ENCODE results near the gene SPTBN1.

SPTBN1 gene

DNA sequence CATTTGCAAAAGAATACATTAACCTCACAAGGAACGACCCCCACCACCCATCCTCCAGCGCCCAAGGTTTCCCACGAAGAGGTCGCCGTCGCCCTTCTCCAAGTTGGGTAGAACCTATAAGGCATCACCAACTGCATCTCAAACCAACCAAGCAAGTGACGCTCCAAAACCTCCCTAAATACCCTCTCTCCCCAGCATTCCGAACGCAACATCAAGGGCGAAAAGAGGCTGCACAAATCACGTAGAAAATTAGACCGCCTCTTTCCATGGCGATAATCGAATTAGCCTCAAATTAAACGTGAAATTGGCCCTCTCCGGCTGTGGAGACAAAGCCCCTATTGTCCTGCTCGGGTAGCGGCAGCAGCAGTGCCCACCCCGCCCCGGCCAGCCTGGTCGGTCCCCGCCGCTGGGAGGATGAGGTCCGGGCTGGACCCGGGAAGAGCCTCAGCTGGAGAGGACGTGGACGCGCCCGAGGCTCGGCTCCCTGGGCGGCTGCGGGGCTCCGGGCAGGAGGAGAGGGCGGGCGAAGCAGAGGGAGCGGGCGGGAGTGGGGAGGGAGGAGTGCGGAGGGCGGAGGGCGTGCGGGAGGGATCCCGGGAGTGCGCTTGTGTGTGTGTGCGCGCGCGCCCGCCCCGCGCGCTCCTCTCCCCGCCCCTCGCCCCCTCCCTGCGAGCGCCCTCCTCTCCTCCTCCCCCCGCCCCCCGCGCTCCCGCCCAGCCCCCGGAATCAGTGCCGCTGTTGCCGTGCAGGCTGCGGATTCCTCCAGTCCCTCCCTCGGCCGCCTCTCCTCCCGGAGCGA, at the start of gene SPTBN1:
TSS of gene SPTBN1 (plus strand) at position 765 of the 799 bp plus-strand sequence. CDS start 70,092 bp downstream, outside the sequence.
- peak; percentile 71 for DNase-seq (ENCODE audit: insufficient read length, low spot score)
- no peak for FAIRE-seq
- peak; percentile 91 for TF ChIP-seq POLR2A (IDR thresholded peaks at IDR 0.05; ENCODE audit: low read depth, low read length)

DNA sequence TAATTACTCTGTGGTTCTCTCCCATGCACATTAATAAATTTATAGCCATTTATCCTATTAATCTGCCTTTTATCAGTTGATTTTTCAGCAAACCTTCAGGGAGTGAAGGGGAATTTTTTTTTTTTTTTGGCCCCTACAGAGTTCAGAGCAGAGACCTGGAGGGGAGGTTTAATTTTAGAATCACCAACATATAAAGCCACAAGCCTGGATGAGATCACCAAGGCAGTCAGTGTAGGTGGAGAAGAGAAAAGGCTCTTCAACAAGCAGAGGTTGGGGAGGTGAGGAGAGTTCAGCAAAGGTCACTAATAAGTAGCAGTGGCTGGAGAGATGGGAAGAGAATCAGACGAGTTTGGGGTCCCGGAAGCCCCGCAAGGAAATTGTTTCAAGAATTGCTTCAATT, 48.4 kb upstream of the SPTBN1 start:
- FAIRE-seq: no peak
- TF ChIP-seq POLR2A (IDR thresholded peaks at IDR 0.05; ENCODE audit: low read depth, low read length): no peak
- DNase-seq (ENCODE audit: insufficient read length, low spot score): no peak

DNA sequence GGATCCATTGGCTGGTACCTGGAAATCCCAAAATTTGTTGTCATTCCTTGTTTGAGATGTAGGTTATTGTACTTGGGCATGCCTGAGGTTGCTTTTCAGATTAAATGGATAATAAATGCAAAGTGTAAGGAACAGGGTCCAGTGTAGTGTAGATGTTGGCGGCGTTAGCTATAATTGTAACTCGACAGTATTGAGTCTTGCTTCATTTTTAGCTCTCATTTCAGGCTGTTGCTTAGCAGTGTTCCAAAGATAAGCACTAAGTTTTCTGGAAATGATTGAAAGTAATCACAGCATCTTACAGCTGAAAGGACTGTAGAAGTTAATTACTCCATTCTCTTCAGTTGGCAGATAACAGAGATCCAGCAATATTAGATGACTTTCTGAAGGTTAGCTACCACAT, 47.8 kb upstream of the SPTBN1 start:
- DNase-seq (ENCODE audit: insufficient read length, low spot score): no peak
- no peak for FAIRE-seq

DNA sequence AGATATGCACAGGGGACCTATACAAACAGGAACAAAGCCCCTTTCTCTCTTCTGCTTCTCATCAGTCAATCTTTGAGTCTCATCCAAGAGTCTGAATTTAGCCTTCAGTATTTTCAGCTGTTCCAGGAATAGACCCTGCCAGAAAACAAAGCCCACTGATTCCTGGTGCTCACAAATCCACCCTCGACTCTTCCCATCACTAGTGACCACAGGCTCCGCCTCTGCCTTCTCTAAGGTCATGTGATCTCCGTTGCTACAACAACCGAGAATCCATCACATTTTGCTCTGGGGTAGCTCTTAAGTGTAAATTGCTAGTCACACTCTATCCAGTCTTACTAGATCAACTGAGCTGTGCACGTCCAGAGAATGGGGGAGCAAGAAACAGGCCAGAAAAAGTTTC, 46.4 kb upstream of the SPTBN1 start:
- DNase-seq (ENCODE audit: insufficient read length, low spot score) (no peak), FAIRE-seq (no peak)
- TF ChIP-seq POLR2A (IDR thresholded peaks at IDR 0.05; ENCODE audit: low read depth, low read length): no peak

More for the DNA sequence above, 47.8 kb upstream of the SPTBN1 start:
- no peak for TF ChIP-seq POLR2A (IDR thresholded peaks at IDR 0.05; ENCODE audit: low read depth, low read length)

DNA sequence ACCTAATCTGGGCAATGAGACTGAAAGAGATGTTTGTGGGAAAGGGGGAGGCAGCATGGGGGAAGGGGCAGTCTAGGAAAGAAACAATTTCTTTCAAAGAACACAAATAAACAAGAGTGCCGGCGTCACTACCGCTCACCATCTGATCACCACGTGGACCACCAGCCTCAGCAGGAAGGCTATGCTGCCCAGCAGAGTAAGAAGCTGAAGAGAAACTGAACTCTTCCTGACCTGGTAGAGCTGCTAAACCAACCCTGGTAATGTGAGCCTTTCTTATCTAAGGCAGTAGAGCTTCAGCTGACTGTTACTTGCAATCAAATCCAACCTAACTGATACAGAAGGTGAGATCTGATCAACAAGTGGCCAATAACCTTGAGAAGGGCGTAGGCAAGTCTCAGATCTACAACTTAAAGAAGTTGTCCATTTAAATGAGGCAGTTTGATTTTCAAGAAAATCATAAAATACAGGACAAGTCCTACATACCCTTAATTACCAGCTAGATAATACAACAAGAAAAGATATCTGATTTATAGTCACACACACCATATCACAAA, 44.2 kb upstream of the SPTBN1 start:
- FAIRE-seq (no peak), DNase-seq (ENCODE audit: insufficient read length, low spot score) (no peak)
- no peak for TF ChIP-seq POLR2A (IDR thresholded peaks at IDR 0.05; ENCODE audit: low read depth, low read length)

DNA sequence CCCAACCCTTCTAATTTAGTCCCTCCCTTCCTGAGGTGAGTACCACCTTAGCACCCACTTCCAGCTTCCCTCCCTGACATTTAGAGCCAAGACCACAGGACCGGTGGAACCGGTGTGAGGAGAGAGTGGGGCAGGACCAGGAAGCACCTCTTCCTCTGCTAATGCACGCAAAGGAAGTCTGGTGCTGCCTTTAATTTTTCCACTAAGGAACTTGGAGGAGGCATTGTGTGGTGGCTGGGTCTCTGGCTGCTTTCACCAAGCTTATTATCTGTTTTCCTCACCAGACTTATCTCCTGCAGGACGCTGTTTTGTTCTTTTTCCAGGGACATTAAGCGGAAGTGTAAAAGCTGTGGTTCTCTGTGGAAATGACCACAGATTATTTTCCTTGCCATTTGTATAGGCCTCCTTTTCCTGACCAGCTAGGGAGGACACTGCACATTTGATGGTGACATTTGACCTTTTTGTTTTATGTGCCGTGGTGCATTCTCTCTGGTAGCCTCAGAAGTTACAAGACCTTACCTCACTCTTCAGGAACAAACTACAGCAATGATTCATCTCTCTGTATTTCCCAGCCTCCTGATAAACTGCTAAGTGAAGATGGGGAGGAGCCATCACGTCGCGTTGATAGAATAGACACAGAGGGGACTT, 39.8 kb upstream of the SPTBN1 start:
- DNase-seq (ENCODE audit: insufficient read length, low spot score) (no peak), FAIRE-seq (peak; percentile 64)
- no peak for TF ChIP-seq POLR2A (IDR thresholded peaks at IDR 0.05; ENCODE audit: low read depth, low read length)

DNA sequence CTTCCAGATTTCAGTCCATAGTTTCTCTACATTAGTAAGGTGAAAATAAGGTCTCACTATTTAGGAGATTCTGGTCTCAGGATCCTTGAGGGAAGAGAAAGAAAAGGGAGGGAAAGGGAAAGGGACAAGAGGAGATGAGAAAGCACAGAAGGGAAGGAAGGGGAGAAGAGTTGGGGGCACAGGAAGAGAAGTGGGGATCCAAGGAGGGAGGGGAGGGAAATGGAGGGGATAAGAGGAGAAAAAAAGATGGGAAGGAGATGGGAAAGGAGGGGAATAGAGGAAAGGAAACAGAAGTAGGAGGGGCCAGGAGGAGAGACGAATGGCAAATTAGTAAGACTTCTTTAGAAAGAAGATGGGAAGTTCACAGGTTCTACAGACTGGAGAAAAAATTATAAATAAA, 39.2 kb upstream of the SPTBN1 start:
- no peak for DNase-seq (ENCODE audit: insufficient read length, low spot score)
- no peak for TF ChIP-seq POLR2A (IDR thresholded peaks at IDR 0.05; ENCODE audit: low read depth, low read length)
- FAIRE-seq: no peak

DNA sequence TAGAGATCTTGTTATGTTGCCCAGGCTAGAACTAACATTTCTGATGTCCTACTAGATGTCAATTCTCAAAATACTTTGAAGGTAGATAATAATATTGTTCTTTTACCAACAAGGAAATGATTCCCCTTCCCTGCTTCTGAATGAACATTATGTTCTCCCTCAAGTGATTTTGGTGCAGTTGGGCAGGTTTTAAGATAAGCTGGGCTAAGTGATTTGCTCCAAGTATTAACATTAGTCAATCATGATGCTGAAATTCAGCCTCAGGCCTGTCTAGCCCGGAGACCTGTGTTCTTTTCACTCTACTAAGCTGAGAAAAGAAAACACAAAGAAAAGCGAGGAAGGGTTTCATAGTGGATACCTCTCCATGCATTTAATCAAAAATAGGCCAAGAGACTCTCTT, 38.5 kb upstream of the SPTBN1 start:
- no peak for TF ChIP-seq POLR2A (IDR thresholded peaks at IDR 0.05; ENCODE audit: low read depth, low read length)
- DNase-seq (ENCODE audit: insufficient read length, low spot score) (no peak), FAIRE-seq (no peak)

DNA sequence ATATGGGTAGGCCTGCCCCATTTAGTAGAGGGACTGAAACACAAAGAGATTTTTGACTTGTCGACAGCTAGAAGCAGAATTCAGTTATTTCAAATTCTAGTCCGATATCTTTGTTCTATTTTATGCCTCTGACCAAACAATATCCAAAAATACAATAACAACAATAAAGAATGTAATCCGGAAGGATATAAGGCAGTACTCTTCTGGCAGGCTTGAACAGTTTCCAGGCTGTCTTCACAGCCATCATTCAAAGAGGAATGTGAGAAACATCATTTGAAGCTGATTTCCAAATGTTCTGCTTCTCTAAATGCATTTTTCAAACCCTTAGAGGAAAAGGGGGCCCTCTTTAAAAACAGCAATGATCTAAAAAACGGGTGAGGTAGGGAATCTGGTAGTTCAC, 36.7 kb upstream of the SPTBN1 start:
- FAIRE-seq (no peak), DNase-seq (ENCODE audit: insufficient read length, low spot score) (no peak)
- no peak for TF ChIP-seq POLR2A (IDR thresholded peaks at IDR 0.05; ENCODE audit: low read depth, low read length)

DNA sequence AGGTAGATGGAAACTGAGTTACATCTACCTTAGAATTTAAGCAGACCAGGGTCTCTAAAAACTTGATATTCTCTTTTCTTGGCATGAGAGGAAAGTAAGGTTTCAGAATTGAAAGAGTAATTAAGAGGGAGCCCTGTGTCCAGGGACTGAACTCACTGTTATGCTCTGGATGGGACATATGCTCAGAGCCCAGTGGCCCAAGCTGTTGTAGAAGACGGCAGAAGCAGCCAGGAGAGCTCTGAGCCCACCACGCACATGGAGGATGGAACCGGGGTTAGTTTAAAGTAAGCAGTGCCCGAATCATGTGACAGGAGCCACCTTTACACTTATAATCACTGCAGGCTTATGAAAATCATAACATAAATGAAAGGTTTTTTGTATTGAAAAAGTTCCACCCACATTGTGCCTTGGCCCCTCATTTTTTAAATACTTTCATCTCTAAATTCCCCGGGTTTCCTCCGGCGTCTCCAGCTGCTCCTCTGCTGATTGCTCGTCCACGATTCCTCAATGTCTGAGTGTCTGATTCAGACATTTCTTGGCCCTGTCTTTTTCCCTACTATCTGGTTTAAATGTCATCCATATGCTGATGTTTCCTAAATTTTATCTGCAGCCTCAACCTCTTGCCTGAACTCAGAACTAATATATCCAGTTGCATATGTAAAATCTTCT, 36.1 kb upstream of the SPTBN1 start:
- no peak for FAIRE-seq
- TF ChIP-seq POLR2A (IDR thresholded peaks at IDR 0.05; ENCODE audit: low read depth, low read length): no peak
- no peak for DNase-seq (ENCODE audit: insufficient read length, low spot score)

DNA sequence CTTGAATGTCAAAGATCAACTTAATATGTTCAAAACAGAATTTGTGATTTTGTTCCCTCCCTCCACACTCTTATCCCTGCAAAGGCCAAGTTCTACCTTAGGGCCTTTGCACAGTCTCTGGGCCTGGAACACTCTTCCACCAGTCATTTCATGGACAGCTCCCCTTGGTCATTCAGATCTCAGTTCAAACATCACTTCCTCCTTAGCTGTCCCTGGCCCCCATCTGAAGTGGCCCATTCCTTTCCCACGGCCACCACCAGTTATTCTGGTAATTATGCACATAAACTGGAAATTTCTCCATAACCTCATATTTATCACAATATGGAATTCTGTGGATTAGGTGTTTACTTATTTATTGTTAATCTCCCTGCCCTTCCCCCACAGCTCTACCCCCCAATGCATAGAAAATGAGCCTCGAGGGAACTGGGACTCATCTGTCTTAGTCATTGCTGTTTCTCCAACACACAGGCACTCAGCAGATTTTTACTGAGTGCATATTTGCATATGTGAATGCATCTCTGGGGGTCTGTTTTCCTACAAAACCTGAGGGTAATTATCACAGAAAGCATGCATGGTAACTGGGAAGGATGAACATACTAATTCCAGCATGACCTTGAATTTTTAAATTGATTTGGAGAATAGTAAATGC, 35.5 kb upstream of the SPTBN1 start:
- no peak for DNase-seq (ENCODE audit: insufficient read length, low spot score)
- no peak for FAIRE-seq
- no peak for TF ChIP-seq POLR2A (IDR thresholded peaks at IDR 0.05; ENCODE audit: low read depth, low read length)

DNA sequence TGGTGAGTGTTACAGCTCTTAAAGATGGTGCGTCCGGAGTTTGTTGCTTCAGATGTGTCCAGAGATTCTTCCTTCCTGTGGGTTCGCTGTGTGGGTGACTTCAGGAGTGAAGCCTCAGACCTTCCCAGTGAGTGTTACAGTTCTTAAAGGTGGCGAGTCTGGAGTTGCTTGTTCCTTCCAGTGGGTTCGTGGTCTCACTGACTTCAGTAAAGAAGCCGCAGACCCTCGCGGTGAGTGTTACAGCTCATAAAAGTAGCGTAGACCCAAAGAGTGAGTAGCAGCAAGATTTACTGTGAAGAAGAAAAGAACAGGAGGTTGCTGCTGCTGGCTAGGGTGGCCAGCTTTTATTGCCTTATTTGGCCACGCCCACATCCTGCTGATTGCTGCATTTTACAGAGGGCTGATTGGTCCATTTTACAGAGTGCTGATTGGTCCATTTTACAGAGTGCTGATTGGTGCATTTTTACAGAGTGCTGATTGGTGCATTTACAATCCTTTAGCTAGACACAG, 34.0 kb upstream of the SPTBN1 start:
- TF ChIP-seq POLR2A (IDR thresholded peaks at IDR 0.05; ENCODE audit: low read depth, low read length): no peak
- DNase-seq (ENCODE audit: insufficient read length, low spot score) (no peak), FAIRE-seq (no peak)

DNA sequence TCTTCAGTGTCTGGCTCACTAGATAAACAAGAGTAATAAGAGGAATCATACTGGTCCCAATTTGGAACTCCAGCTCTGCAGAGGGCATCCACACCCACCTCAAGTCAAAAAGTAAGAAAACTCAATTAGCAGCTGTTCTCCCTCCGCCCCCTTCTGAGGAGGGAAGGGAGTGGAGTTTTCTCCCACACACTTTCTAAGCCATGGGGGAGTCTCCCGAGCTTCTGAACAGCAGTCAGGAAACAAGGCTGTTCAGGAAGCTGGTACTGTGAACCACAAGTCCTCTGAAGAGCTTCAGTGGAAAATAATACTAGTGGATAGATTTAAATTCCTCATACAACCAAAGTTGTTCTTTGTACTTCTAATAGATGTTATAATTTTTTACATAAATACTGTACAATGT, 32.9 kb upstream of the SPTBN1 start:
- no peak for TF ChIP-seq POLR2A (IDR thresholded peaks at IDR 0.05; ENCODE audit: low read depth, low read length)
- FAIRE-seq (no peak), DNase-seq (ENCODE audit: insufficient read length, low spot score) (no peak)

Measured in H54 (cell line).